A549 (cell line): ENCODE measurements around the gene PAIP2. TPM values are rescaled to one million over a fixed set of nuclear protein-coding genes. Genes with fewer than 3 reads are reported as not detected.

Source experiments
- ATAC-seq, 2 experiments: fragments of 200-7000 bp in 1 of 2; fragments of >200 bp in 1 of 2; cut with Nextera tagmentation in 1 of 2; cut with Tn5 transposase in 1 of 2; 3 replicates each; pipeline versions ENCODE4 v1.8.0 to v1.9.1; 2018 to 2020; ENCODE audit warnings: mild to moderate bottlenecking in 1 of 2, moderate library complexity in 1 of 2
- CTCF ChIA-PET: fragments of 300-600 bp; sonication (Branson Sonifier 250); formaldehyde crosslinking; extraction: SDS; loops from one replicate; lab custom pipeline; 2021; ENCODE audit warnings: antibody characterized with exemption, inconsistent platforms; lab: Yijun Ruan, JAX
- POLR2A ChIA-PET: fragments of 350-600 bp; formaldehyde crosslinking; extraction: SDS; loops from one replicate; lab custom pipeline; 2021; ENCODE audit warnings: antibody characterized with exemption, inconsistent platforms; lab: Yijun Ruan, JAX
- DNase-seq, 2 experiments: peaks; one replicate each; pipeline versions ENCODE4 v3.0.0 to v3.0.0-alpha.2; 2011 to 2016; ENCODE audit warnings: low read depth in 1 of 2, low spot score in 1 of 2
- FAIRE-seq: peaks from 2 replicates; lab custom pipeline; 2011; peaks lifted over from hg19 to GRCh38; lab: Jason Lieb, UNC
- H3K27ac ChIP-seq, 2 experiments: fragments of >200 bp; sonication (Bioruptor Twin); formaldehyde crosslinking; 3 replicates each; pipeline ENCODE4 v1.5.1; 2016 to 2017
- H3K4me1 ChIP-seq: fragments of >200 bp; sonication (Bioruptor Twin); formaldehyde crosslinking; 3 replicates; pipeline ENCODE4 v1.6.1; 2016
- H3K4me2 ChIP-seq: fragments of >200 bp; sonication (Bioruptor Twin); formaldehyde crosslinking; 3 replicates; pipeline ENCODE4 v1.6.1; 2016
- H3K4me3 ChIP-seq: fragments of >200 bp; sonication (Bioruptor Twin); formaldehyde crosslinking; 3 replicates; pipeline ENCODE4 v1.5.1; 2016
- H3K9me3 ChIP-seq: fragments of >200 bp; sonication (Bioruptor Twin); formaldehyde crosslinking; 3 replicates; pipeline ENCODE4 v1.6.1; 2016
- CHD4 ChIP-seq: fragments of 200-600 bp; sonication (generic); IDR thresholded peaks from 2 replicates; pipeline ENCODE4 v1.6.1; 2016; ENCODE audit warnings: antibody characterized with exemption, mild to moderate bottlenecking, borderline replicate concordance
- EHF ChIP-seq: fragments of 250-450 bp; sonication (Bioruptor Pico); IDR thresholded peaks from 2 replicates; pipeline ENCODE4 v1.5.0; 2020; ENCODE audit warnings: mild to moderate bottlenecking
- ESRRA ChIP-seq: fragments of 150-350 bp; IDR thresholded peaks from 2 replicates; pipeline ENCODE4 v1.6.1; 2014; ENCODE audit warnings: mild to moderate bottlenecking, low read length, borderline replicate concordance
- FOSL2 ChIP-seq, 2 experiments: fragments of 450-650 bp in 1 of 2; fragments of >200 bp in 1 of 2; sonication (Bioruptor Twin) in 1 of 2; formaldehyde crosslinking; IDR thresholded peaks; 2 replicates each; pipeline versions ENCODE4 v1.5.0 to v1.6.1; 2016 to 2020; ENCODE audit warnings: mild to moderate bottlenecking in 1 of 2, moderate library complexity in 1 of 2
- HEYL ChIP-seq: fragments of 250-450 bp; sonication (Bioruptor Pico); IDR thresholded peaks from 2 replicates; pipeline ENCODE4 v1.8.0; 2021; ENCODE audit warnings: mild to moderate bottlenecking, moderate library complexity
- HOXB13 ChIP-seq: fragments of 250-450 bp; sonication (Bioruptor Pico); IDR thresholded peaks from 2 replicates; pipeline ENCODE4 v1.5.0; 2020; ENCODE audit warnings: low read depth, mild to moderate bottlenecking, moderate library complexity
- HOXB5 ChIP-seq: fragments of 250-450 bp; sonication (Bioruptor Pico); IDR thresholded peaks from 2 replicates; pipeline ENCODE4 v1.5.0; 2020; ENCODE audit warnings: mild to moderate bottlenecking, moderate library complexity
- JUN ChIP-seq, 2 experiments: fragments of >200 bp; sonication (Bioruptor Twin); formaldehyde crosslinking; IDR thresholded peaks; 2 replicates in 1 of 2; 3 replicates in 1 of 2; pipeline ENCODE4 v1.6.1; 2016 to 2017
- KDM5A ChIP-seq: fragments of 200-600 bp; sonication (generic); IDR thresholded peaks from 2 replicates; pipeline ENCODE4 v1.6.1; 2016; ENCODE audit warnings: antibody characterized with exemption, mild to moderate bottlenecking
- NFE2L2 ChIP-seq: fragments of 150-350 bp; conservative IDR thresholded peaks from 2 replicates; pipeline ENCODE4 v1.6.1; 2014; ENCODE audit warnings: low read length
- NR3C1 ChIP-seq: fragments of >200 bp; sonication (Bioruptor Twin); formaldehyde crosslinking; IDR thresholded peaks from 3 replicates; pipeline ENCODE4 v1.6.1; 2017
- RCOR1 ChIP-seq: fragments of 150-350 bp; IDR thresholded peaks from 2 replicates; pipeline ENCODE4 v1.6.1; 2014; ENCODE audit warnings: antibody characterized with exemption, low read length, low read depth
- RFX5 ChIP-seq: fragments of 450-650 bp; IDR thresholded peaks from 2 replicates; pipeline ENCODE4 v1.7.1; 2014; ENCODE audit warnings: antibody characterized with exemption, mild to moderate bottlenecking, moderate library complexity
- RNF2 ChIP-seq: fragments of 200-600 bp; sonication (generic); IDR thresholded peaks from 2 replicates; pipeline ENCODE4 v1.6.1; 2016; ENCODE audit warnings: low read depth, mild to moderate bottlenecking, antibody characterized with exemption, moderate library complexity, borderline replicate concordance
- SMC3 ChIP-seq: fragments of >200 bp; sonication (Bioruptor Twin); formaldehyde crosslinking; IDR thresholded peaks from 3 replicates; pipeline ENCODE4 v1.6.1; 2018; ENCODE audit warnings: inconsistent platforms
- SREBF2 ChIP-seq: fragments of 450-650 bp; IDR thresholded peaks from 2 replicates; pipeline ENCODE4 v1.6.1; 2014; ENCODE audit warnings: mild to moderate bottlenecking, moderate library complexity
- ZC3H11A ChIP-seq: fragments of 450-650 bp; IDR thresholded peaks from 2 replicates; pipeline ENCODE4 v1.6.1; 2014; ENCODE audit warnings: antibody characterized with exemption, mild to moderate bottlenecking
- ZFP36 ChIP-seq: fragments of 450-650 bp; IDR thresholded peaks from 2 replicates; pipeline ENCODE4 v1.6.1; 2014; ENCODE audit warnings: borderline replicate concordance; ENCODE audit not compliant: partially characterized antibody
- ZSCAN20 ChIP-seq: fragments of 250-450 bp; sonication (Bioruptor Pico); IDR thresholded peaks from 2 replicates; pipeline ENCODE4 v1.8.0; 2022; ENCODE audit warnings: mild to moderate bottlenecking, moderate library complexity
- WGBS: methylation state at CpG from one replicate; pipeline ENCODE4 v1.1.6; 2017; ENCODE audit errors: missing lambda C conversion rate; 5-methylcytosine and 5-hydroxymethylcytosine counted together
- polyA plus RNA-seq, 4 experiments: library from polyadenylated mRNA; depleted of rRNA in 3 of 4; stranded (reverse); fragments of >200 nt; fragmentation: RNase III in 1 of 4; extraction: RNeasy Plus Mini Kit Qiagen cat#74134 plus additional on column Dnase treatment in 1 of 4; gene quantifications; 2 replicates in 3 of 4; 3 replicates in 1 of 4; pipeline ENCODE4 v1.2.3, GENCODE V29; 2011 to 2017
- TF ChIP-seq, protein P1 (sequence below): fragments of 250-450 bp; sonication (Bioruptor Pico); IDR thresholded peaks from 2 replicates; pipeline ENCODE4 v1.5.0; 2020; ENCODE audit warnings: low read depth, mild to moderate bottlenecking, moderate library complexity
- TF ChIP-seq, protein P2 (sequence below): IDR thresholded peaks from 2 replicates; pipeline ENCODE4 v1.6.1; 2012
- TF ChIP-seq, protein P3 (sequence below): IDR thresholded peaks from 2 replicates; pipeline ENCODE4 v1.6.1; 2012; ENCODE audit warnings: low read depth, borderline replicate concordance
- TF ChIP-seq, protein P4 (sequence below): fragments of >200 bp; sonication (Bioruptor Twin); formaldehyde crosslinking; IDR thresholded peaks from 2 replicates; pipeline ENCODE4 v1.6.1; 2016
- TF ChIP-seq, protein P5 (sequence below): IDR thresholded peaks from 2 replicates; pipeline ENCODE4 v1.6.1; 2012
- TF ChIP-seq, protein P6 (sequence below): fragments of >200 bp; sonication (Bioruptor Twin); formaldehyde crosslinking; IDR thresholded peaks from 3 replicates; pipeline ENCODE4 v1.5.1; 2016

The PAIP2 gene
- polyA plus RNA-seq, 2 of the 4 experiments (the other 2 are of a cell fraction): 109 to 128 TPM

DNA sequence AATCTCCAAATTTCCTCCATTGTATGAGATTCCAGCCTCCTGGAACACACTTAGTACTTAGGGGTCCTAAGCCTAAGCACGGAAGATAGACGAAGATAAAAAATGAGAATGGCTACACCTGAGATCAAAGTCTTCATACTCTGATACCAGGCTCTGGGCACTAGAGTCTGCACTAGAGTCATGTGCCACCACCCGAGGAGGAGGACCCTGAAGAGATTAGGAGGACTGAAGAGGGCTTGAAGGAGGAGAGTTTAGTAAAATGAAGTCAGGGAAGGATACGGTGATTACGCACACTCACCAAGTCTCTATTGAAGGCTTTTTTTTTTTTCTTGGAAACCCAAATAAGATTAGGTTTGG lies 62.8 kb downstream of the PAIP2 start:
- ChIA-PET CTCF (interaction anchor here (6.1 kb wide), 1 partner anchor 18 kb away, joined by 48 read pairs; no protein-coding TSS in a partner anchor), POLR2A (interaction anchor here (1.0 kb wide), 1 partner anchor 110 kb away, joined by 5 read pairs; no protein-coding TSS in a partner anchor)
- peak overlapping the region; percentile 71 for H3K4me2 ChIP-seq
- DNase-seq (no peak), FAIRE-seq (no peak), ATAC-seq (no peak; a peak in 1 of 6 replicates)
- peaks cover 12% of the 10 kb centered on the region for H3K4me1 ChIP-seq
- no peak for TF ChIP-seq EHF (CRISPR knock-in tag)
- TF ChIP-seq NR3C1: no peak
- TF ChIP-seq, protein P1, sequence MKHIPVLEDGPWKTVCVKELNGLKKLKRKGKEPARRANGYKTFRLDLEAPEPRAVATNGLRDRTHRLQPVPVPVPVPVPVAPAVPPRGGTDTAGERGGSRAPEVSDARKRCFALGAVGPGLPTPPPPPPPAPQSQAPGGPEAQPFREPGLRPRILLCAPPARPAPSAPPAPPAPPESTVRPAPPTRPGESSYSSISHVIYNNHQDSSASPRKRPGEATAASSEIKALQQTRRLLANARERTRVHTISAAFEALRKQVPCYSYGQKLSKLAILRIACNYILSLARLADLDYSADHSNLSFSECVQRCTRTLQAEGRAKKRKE (CRISPR knock-in tag): no peak
- TF ChIP-seq ZC3H11A: no peak
- TF ChIP-seq HOXB5 (CRISPR knock-in tag): no peak
- TF ChIP-seq, protein P2, sequence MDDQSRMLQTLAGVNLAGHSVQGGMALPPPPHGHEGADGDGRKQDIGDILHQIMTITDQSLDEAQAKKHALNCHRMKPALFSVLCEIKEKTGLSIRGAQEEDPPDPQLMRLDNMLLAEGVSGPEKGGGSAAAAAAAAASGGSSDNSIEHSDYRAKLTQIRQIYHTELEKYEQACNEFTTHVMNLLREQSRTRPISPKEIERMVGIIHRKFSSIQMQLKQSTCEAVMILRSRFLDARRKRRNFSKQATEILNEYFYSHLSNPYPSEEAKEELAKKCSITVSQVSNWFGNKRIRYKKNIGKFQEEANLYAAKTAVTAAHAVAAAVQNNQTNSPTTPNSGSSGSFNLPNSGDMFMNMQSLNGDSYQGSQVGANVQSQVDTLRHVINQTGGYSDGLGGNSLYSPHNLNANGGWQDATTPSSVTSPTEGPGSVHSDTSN: no peak
- TF ChIP-seq KDM5A: no peak
- no peak for TF ChIP-seq SMC3
- TF ChIP-seq, protein P3, sequence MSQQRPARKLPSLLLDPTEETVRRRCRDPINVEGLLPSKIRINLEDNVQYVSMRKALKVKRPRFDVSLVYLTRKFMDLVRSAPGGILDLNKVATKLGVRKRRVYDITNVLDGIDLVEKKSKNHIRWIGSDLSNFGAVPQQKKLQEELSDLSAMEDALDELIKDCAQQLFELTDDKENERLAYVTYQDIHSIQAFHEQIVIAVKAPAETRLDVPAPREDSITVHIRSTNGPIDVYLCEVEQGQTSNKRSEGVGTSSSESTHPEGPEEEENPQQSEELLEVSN: no peak
- TF ChIP-seq RNF2: no peak
- TF ChIP-seq FOSL2 (IDR thresholded peaks at IDR 0.05): no peak
- TF ChIP-seq FOSL2 (CRISPR knock-in tag; IDR thresholded peaks at IDR 0.05): no peak
- TF ChIP-seq ZFP36: no peak
- no peak for TF ChIP-seq HEYL (CRISPR knock-in tag)
- TF ChIP-seq HOXB13 (CRISPR knock-in tag): no peak
- TF ChIP-seq RCOR1: no peak
- TF ChIP-seq, protein P4, sequence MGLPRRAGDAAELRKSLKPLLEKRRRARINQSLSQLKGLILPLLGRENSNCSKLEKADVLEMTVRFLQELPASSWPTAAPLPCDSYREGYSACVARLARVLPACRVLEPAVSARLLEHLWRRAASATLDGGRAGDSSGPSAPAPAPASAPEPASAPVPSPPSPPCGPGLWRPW: no peak
- no peak for TF ChIP-seq ESRRA
- no peak for TF ChIP-seq CHD4
- no peak for TF ChIP-seq RFX5
- no peaks in the 10 kb centered on the region for H3K9me3 ChIP-seq
- WGBS: 75% methylated on average over 5 of the region's 5 CpGs
- H3K27ac ChIP-seq: peak overlapping the region; percentile 86 to 91
- H3K4me3 ChIP-seq: peak overlapping the region; percentile 45

DNA sequence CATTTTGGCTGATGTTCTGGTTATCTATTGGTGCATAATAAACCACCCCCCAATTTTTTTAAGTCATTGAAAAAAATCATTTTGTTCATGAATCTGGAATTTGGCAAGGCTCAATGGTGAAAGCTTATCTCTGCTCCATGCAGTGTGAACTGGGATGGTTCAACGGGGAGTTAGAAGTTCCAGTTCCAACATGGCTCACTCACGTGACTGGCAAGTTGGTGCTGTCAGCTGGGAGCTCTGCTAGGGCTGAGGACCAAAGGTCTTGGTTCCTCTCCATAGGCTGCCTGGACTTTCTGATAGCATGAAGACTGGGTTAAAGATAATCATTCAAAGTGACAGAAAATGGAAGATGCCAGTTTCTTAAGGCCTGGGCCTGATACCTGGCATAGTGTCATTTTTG lies 65.3 kb downstream of the PAIP2 start:
- ATAC-seq (no peak), DNase-seq (no peak)
- Histone ChIP-seq H3K4me1 (peaks cover 12% of the 10 kb centered on the region), H3K27ac (no peak overlapping the region), H3K4me2 (no peak overlapping the region), H3K4me3 (no peak overlapping the region)
- ChIA-PET CTCF (interaction anchor here (1.2 to 6.1 kb wide), 4 partner anchors 12 to 107 kb away, joined by 3 to 48 read pairs (median 8); partner anchors contain the start of gene PROB1), POLR2A (no interaction called here)
- WGBS: 85% methylated on average over 2 of the region's 2 CpGs
- TF ChIP-seq, protein P1 (CRISPR knock-in tag): no peak
- TF ChIP-seq EHF (CRISPR knock-in tag) (no peak), HOXB5 (CRISPR knock-in tag) (no peak), ZFP36 (no peak), ZSCAN20 (CRISPR knock-in tag) (no peak), JUN (IDR thresholded peaks at IDR 0.05) (no peak), FOSL2 (IDR thresholded peaks at IDR 0.05) (no peak), FOSL2 (CRISPR knock-in tag; IDR thresholded peaks at IDR 0.05) (no peak), SREBF2 (no peak), NFE2L2 (no peak)
- TF ChIP-seq, protein P5, sequence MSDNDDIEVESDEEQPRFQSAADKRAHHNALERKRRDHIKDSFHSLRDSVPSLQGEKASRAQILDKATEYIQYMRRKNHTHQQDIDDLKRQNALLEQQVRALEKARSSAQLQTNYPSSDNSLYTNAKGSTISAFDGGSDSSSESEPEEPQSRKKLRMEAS: no peak
- TF ChIP-seq, protein P6, sequence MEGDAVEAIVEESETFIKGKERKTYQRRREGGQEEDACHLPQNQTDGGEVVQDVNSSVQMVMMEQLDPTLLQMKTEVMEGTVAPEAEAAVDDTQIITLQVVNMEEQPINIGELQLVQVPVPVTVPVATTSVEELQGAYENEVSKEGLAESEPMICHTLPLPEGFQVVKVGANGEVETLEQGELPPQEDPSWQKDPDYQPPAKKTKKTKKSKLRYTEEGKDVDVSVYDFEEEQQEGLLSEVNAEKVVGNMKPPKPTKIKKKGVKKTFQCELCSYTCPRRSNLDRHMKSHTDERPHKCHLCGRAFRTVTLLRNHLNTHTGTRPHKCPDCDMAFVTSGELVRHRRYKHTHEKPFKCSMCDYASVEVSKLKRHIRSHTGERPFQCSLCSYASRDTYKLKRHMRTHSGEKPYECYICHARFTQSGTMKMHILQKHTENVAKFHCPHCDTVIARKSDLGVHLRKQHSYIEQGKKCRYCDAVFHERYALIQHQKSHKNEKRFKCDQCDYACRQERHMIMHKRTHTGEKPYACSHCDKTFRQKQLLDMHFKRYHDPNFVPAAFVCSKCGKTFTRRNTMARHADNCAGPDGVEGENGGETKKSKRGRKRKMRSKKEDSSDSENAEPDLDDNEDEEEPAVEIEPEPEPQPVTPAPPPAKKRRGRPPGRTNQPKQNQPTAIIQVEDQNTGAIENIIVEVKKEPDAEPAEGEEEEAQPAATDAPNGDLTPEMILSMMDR: no peak
- TF ChIP-seq, all 56 proteins: peak for 0
- no peak for FAIRE-seq
- H3K9me3 ChIP-seq: no peaks in the 10 kb centered on the region
